DND-41 (cell line): ENCODE results near the gene MYH7B.

ENCODE experiments used
- EZH2 ChIP-seq: IDR thresholded peaks from 3 replicates; pipeline ENCODE4 v1.6.1; 2012; ENCODE audit warnings: borderline replicate concordance, low read depth, mild to moderate bottlenecking, moderate library complexity, low read length, inconsistent platforms; ENCODE audit not compliant: severe bottlenecking
- TF ChIP-seq, protein P1 (sequence below): IDR thresholded peaks from 2 replicates; pipeline ENCODE4 v1.5.1; 2012; ENCODE audit warnings: borderline replicate concordance, low read length, moderate library complexity, mild to moderate bottlenecking; ENCODE audit not compliant: poor library complexity, severe bottlenecking; ENCODE audit errors: extremely low read depth

- TF ChIP-seq, protein P1, sequence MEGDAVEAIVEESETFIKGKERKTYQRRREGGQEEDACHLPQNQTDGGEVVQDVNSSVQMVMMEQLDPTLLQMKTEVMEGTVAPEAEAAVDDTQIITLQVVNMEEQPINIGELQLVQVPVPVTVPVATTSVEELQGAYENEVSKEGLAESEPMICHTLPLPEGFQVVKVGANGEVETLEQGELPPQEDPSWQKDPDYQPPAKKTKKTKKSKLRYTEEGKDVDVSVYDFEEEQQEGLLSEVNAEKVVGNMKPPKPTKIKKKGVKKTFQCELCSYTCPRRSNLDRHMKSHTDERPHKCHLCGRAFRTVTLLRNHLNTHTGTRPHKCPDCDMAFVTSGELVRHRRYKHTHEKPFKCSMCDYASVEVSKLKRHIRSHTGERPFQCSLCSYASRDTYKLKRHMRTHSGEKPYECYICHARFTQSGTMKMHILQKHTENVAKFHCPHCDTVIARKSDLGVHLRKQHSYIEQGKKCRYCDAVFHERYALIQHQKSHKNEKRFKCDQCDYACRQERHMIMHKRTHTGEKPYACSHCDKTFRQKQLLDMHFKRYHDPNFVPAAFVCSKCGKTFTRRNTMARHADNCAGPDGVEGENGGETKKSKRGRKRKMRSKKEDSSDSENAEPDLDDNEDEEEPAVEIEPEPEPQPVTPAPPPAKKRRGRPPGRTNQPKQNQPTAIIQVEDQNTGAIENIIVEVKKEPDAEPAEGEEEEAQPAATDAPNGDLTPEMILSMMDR, result no peak
- TF ChIP-seq EZH2, result no peak
Measured at GRCh38 chr20:34980543-34981233, 25.0 kb downstream of the MYH7B start.
